HepG2 (cell line): ENCODE results near the gene MLLT10. TPM values are rescaled to one million over a fixed set of nuclear protein-coding genes. Genes with fewer than 3 reads are reported as not detected.
"Not testable (repeated sequence)": the region's sequence is repeated elsewhere in the genome, so short reads cannot be mapped to it uniquely, and the experiment has no call there.

Source experiments
- ATAC-seq: fragments of 200-7000 bp; cut with Tn5 transposase; 3 replicates; pipeline ENCODE4 v1.9.1; 2020; ENCODE audit warnings: mild to moderate bottlenecking, moderate library complexity
- BruUV-seq: library from RNA; stranded (reverse); fragments of 400-500 nt; replicated peaks from 2 replicates; lab custom pipeline; 2021; lab: Mats Ljungman, UMichigan
- CTCF ChIA-PET: fragments of 300-600 bp; formaldehyde crosslinking; extraction: SDS; loops from one replicate; lab custom pipeline; 2021; ENCODE audit warnings: low total read pairs, inconsistent platforms, low intra/inter-chr PET ratio; lab: Yijun Ruan, JAX
- POLR2A ChIA-PET: fragments of 350-600 bp; sonication (Branson Sonifier 250); formaldehyde crosslinking; loops from one replicate; lab custom pipeline; 2020; ENCODE audit warnings: antibody characterized with exemption, inconsistent platforms; lab: Yijun Ruan, JAX
- DNase-seq: peaks from one replicate; pipeline ENCODE4 v3.0.0-alpha.2; 2015; ENCODE audit warnings: low spot score
- FAIRE-seq: peaks from 3 replicates; lab custom pipeline; 2011; peaks lifted over from hg19 to GRCh38; lab: Jason Lieb, UNC
- H2AFZ ChIP-seq: one replicate; pipeline ENCODE4 v1.6.1; 2011; ENCODE audit warnings: low read length, inconsistent platforms
- H3K27ac ChIP-seq: fragments of 300-600 bp; 3 replicates; pipeline ENCODE4 v1.8.0; 2011; ENCODE audit warnings: mixed run types, mild to moderate bottlenecking, mixed read lengths, low read length, inconsistent platforms; ENCODE audit not compliant: insufficient read depth; ENCODE audit errors: extremely low read length
- H3K27me3 ChIP-seq, 2 experiments: fragments of 200-600 bp in 1 of 2; 2 replicates in 1 of 2; 3 replicates in 1 of 2; pipeline versions ENCODE4 v1.6.0 to v1.8.0; 2011; ENCODE audit warnings: low read length in 2 of 2, mild to moderate bottlenecking in 2 of 2, moderate library complexity in 2 of 2, inconsistent platforms in 1 of 2; ENCODE audit not compliant: insufficient read depth in 2 of 2, control insufficient read depth in 1 of 2
- H3K36me3 ChIP-seq, 2 experiments: fragments of 200-600 bp in 1 of 2; replicated peaks in 1 of 2; 2 replicates in 1 of 2; 3 replicates in 1 of 2; pipeline versions ENCODE4 v1.5.1 to v1.8.0; 2011; ENCODE audit warnings: low read length in 2 of 2, inconsistent platforms in 1 of 2; ENCODE audit not compliant: insufficient read depth in 2 of 2, control insufficient read depth in 1 of 2
- H3K4me1 ChIP-seq: 2 replicates; pipeline ENCODE4 v1.5.1; 2012; ENCODE audit warnings: low read length, inconsistent platforms; ENCODE audit not compliant: insufficient read depth
- H3K4me2 ChIP-seq: 2 replicates; pipeline ENCODE4 v1.6.0; 2011; ENCODE audit warnings: low read depth, low read length, inconsistent platforms
- H3K4me3 ChIP-seq, 3 experiments: fragments of 200-600 bp in 1 of 3; sonication (generic), shearing (Covaris generic) in 1 of 3; replicated peaks in 1 of 3; 2 replicates each; pipeline ENCODE4 v1.5.1; 2011 to 2016; ENCODE audit warnings: low read length in 3 of 3, inconsistent platforms in 2 of 3, low read depth in 2 of 3, mild to moderate bottlenecking in 2 of 3, control low read depth in 1 of 3, mixed read lengths in 1 of 3; ENCODE audit not compliant: insufficient read depth in 1 of 3
- H3K79me2 ChIP-seq: one replicate; pipeline ENCODE4 v1.6.1; 2011; ENCODE audit warnings: low read length, inconsistent platforms; ENCODE audit not compliant: insufficient read depth
- H3K9ac ChIP-seq: 2 replicates; pipeline ENCODE4 v1.6.0; 2011; ENCODE audit warnings: mild to moderate bottlenecking, low read depth, low read length, inconsistent platforms; ENCODE audit not compliant: insufficient read depth
- H3K9me3 ChIP-seq: 2 replicates; pipeline ENCODE4 v1.5.1; 2012; ENCODE audit warnings: mild to moderate bottlenecking, low read length
- H4K20me1 ChIP-seq: 2 replicates; pipeline ENCODE4 v1.6.0; 2011; ENCODE audit warnings: inconsistent platforms, mild to moderate bottlenecking, low read length, moderate library complexity; ENCODE audit not compliant: insufficient read depth
- FOSL2 ChIP-seq: sonication (generic); formaldehyde crosslinking; IDR thresholded peaks from 2 replicates; pipeline ENCODE4 v1.4.0; 2020; ENCODE audit warnings: missing genetic modification reagents
- MTA1 ChIP-seq: sonication (generic); formaldehyde crosslinking; IDR thresholded peaks from 2 replicates; pipeline ENCODE4 v1.4.0; 2020; ENCODE audit warnings: missing genetic modification reagents, mild to moderate bottlenecking, borderline replicate concordance
- NR2C2 ChIP-seq: sonication (generic); formaldehyde crosslinking; IDR thresholded peaks from 2 replicates; pipeline ENCODE4 v1.4.0; 2020; ENCODE audit warnings: missing genetic modification reagents, mild to moderate bottlenecking, moderate library complexity, borderline replicate concordance
- THAP9 ChIP-seq: sonication (generic); formaldehyde crosslinking; IDR thresholded peaks from 2 replicates; pipeline ENCODE4; 2020; ENCODE audit warnings: missing genetic modification reagents, mild to moderate bottlenecking, borderline replicate concordance
- ZNF770 ChIP-seq: sonication (generic); formaldehyde crosslinking; IDR thresholded peaks from 2 replicates; pipeline ENCODE4 v1.5.0; 2020; ENCODE audit warnings: mild to moderate bottlenecking, missing genetic modification reagents
- WGBS: methylation state at CpG from one replicate; pipeline ENCODE4 v1.1.6; 2017; ENCODE audit warnings: low lambda C conversion rate; 5-methylcytosine and 5-hydroxymethylcytosine counted together
- in situ Hi-C: cut with HindIII; loops from 2 replicates; pipeline ENCODE4 v1.10.0; 2017; ENCODE audit warnings: low pct_unique_long_range_greater_than_20kb; ENCODE audit not compliant: extremely low pct_ligation_motif_present
- intact Hi-C: fragments of 100-400 bp; cut with micrococcal nuclease; formaldehyde crosslinking; loops from one replicate; pipeline ENCODE4 v1.10.0; 2022; ENCODE audit not compliant: unreplicated experiment
- polyA plus RNA-seq, 8 experiments: library from polyadenylated mRNA; depleted of rRNA in 3 of 8; stranded (reverse) in 7 of 8; unstranded in 1 of 8; fragments of >200 nt; fragmentation: Illumina TruSeq in 4 of 8; extraction: Trizol in 4 of 8; gene quantifications; 2 replicates each; pipeline versions ENCODE4 v1.2.1 to v1.2.3, GENCODE V29; 2011 to 2016; ENCODE audit warnings: low read depth in 4 of 8, missing spikeins in 1 of 8, mixed read lengths in 1 of 8; ENCODE audit not compliant: insufficient read depth in 1 of 8
- total RNA-seq, 5 experiments: library from RNA; depleted of rRNA; stranded (reverse); fragments of >200 nt; fragmentation: Illumina TruSeq; extraction: Trizol; gene quantifications; 2 replicates each; pipeline ENCODE4 v1.2.3, GENCODE V29; 2016; ENCODE audit warnings: low read depth in 1 of 5
- TF ChIP-seq, protein P1 (sequence below): sonication (generic); formaldehyde crosslinking; IDR thresholded peaks from 2 replicates; pipeline ENCODE4 v1.5.1; 2020; ENCODE audit warnings: mild to moderate bottlenecking, missing genetic modification reagents, borderline replicate concordance
- TF ChIP-seq, protein P2 (sequence below): sonication (generic); formaldehyde crosslinking; IDR thresholded peaks from 2 replicates; pipeline ENCODE4 v1.4.0; 2020; ENCODE audit warnings: missing genetic modification reagents

Gene MLLT10
- total and polyA plus RNA-seq, 2 of the 13 experiments (the other 11 are each of a cell fraction or from before 2014, with no cell fraction given), result 51.3 to 84.1 TPM

DNA sequence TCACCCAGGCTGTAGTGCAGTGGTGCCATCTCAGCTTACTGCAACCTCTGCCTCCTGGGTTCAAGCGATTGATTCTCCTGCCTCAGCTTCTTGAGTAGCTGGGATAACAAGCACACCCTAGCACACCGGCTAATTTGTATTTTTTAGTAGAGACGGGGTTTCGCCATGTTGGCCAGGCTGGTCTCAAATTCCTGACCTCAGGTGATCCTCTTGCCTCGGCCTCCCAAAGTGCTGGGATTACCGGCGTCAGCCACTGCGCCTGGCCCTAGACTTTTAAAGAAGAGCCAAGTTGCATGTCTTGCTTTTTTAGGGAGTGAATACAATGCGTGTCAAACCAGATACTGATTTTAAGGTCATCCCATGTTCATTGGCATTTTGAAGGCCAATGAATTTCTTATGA, 1.9 kb downstream of the MLLT10 start:
- H2AFZ ChIP-seq, H3K27me3 ChIP-seq, ATAC-seq, BruUV-seq, H3K9me3 ChIP-seq, DNase-seq, FAIRE-seq, in situ Hi-C loops, intact Hi-C loops: not testable (repeated sequence)
- peaks cover 65% of the 10 kb centered on the region for H3K79me2 ChIP-seq
- H3K9ac ChIP-seq, result peak overlapping the region; percentile 71
- H3K4me1 ChIP-seq, result peaks cover 28% of the 10 kb centered on the region
- peak overlapping the region; percentile 65 for H3K27ac ChIP-seq
- TF ChIP-seq ZNF770, result peak; percentile 68; the same call in 1 of the 2 replicates
- peak overlapping the region in 2 of 3 experiments; percentile 81 to 84; a peak in 2 of 6 replicates for H3K4me3 ChIP-seq
- peaks cover 13% of the 10 kb centered on the region; the same call in 1 of the 2 replicates for H4K20me1 ChIP-seq
- CTCF ChIA-PET, result interaction anchor here (0.7 kb wide), 1 partner anchor 39 kb away, joined by 3 read pairs; no protein-coding TSS in a partner anchor
- POLR2A ChIA-PET, result interaction anchor here (3.8 to 4.0 kb wide), 2 partner anchors 10 to 40 kb away, joined by 20 to 25 read pairs; partner anchors contain the start of gene SKIDA1
- H3K36me3 ChIP-seq, result peaks cover 11 to 32% of the 10 kb centered on the region in 2 experiments
- WGBS, result 96% methylated on average over 9 of the region's 9 CpGs
- peak overlapping the region; percentile 84 for H3K4me2 ChIP-seq

DNA sequence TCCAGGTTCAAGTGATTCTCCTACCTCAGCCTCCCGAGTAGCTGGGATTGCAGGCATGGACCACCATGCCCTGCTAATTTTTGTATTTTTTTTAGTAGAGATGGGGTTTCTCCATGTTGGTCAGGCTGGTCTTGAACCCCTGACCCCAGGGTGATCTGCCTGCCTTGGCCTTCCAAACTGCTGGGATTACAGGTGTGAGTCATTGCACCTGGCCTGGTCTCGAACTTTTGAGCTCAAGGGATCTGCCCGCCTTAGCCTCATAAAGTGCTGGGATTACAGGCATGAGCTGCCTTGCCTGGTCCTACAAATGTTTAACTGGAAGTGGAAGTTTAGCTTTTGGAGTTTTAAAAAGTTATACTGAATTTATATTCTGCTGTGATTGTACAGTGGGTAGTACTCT, 2.8 kb downstream of the MLLT10 start:
- no peak for FAIRE-seq
- 0 out of 2 replicates have a peak overlapping the region, but pooled peaks have one; percentile 8 for H3K4me2 ChIP-seq
- H3K36me3 ChIP-seq, result peaks cover 15 to 41% of the 10 kb centered on the region in 2 experiments
- no peak for DNase-seq
- peaks cover 27% of the 10 kb centered on the region for H3K4me1 ChIP-seq
- WGBS, result 95% methylated on average over 3 of the region's 3 CpGs
- H3K79me2 ChIP-seq, result peaks cover 66% of the 10 kb centered on the region
- in situ Hi-C loops, result no loop called here
- H2AFZ ChIP-seq, result no peak overlapping the region
- POLR2A ChIA-PET, result interaction anchor here (0.6 to 4.0 kb wide), 6 partner anchors 10 to 41 kb away, joined by 3 to 25 read pairs (median 5); partner anchors contain the start of gene SKIDA1
- H3K9me3 ChIP-seq, result no peaks in the 10 kb centered on the region
- CTCF ChIA-PET, result no interaction called here
- peaks cover 13% of the 10 kb centered on the region; the same call in 1 of the 2 replicates for H4K20me1 ChIP-seq
- no TSS peak for BruUV-seq
- no peak for ATAC-seq
- no peaks in the 10 kb centered on the region; a peak in 1 of 5 replicates for H3K27me3 ChIP-seq
- intact Hi-C loops, result no loop called here
- no peak overlapping the region; a peak in 1 of 6 replicates for H3K4me3 ChIP-seq
- H3K27ac ChIP-seq, result no peak overlapping the region
- H3K9ac ChIP-seq, result no peak overlapping the region
- peak; percentile 64 for TF ChIP-seq FOSL2 (CRISPR knock-in tag)
- TF ChIP-seq, protein P1, sequence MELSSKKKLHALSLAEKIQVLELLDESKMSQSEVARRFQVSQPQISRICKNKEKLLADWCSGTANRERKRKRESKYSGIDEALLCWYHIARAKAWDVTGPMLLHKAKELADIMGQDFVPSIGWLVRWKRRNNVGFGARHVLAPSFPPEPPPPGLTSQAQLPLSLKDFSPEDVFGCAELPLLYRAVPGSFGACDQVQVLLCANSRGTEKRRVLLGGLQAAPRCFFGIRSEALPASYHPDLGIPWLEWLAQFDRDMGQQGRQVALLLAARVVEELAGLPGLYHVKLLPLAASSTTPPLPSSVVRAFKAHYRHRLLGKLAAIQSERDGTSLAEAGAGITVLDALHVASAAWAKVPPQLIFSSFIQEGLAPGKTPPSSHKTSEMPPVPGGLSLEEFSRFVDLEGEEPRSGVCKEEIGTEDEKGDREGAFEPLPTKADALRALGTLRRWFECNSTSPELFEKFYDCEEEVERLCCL (CRISPR knock-in tag), result no peak
- TF ChIP-seq, protein P2, sequence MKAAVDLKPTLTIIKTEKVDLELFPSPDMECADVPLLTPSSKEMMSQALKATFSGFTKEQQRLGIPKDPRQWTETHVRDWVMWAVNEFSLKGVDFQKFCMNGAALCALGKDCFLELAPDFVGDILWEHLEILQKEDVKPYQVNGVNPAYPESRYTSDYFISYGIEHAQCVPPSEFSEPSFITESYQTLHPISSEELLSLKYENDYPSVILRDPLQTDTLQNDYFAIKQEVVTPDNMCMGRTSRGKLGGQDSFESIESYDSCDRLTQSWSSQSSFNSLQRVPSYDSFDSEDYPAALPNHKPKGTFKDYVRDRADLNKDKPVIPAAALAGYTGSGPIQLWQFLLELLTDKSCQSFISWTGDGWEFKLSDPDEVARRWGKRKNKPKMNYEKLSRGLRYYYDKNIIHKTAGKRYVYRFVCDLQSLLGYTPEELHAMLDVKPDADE, result no peak
- 0 out of 2 replicates have a peak, but pooled peaks have one; percentile 22 for TF ChIP-seq NR2C2 (CRISPR knock-in tag)
- 0 out of 2 replicates have a peak, but pooled peaks have one; percentile 54 for TF ChIP-seq MTA1 (CRISPR knock-in tag)
- no peak for TF ChIP-seq THAP9 (CRISPR knock-in tag)
